ENCODE results near the gene ISYNA1. TPM values are rescaled to one million over a fixed set of nuclear protein-coding genes. Genes with fewer than 3 reads are reported as not detected.

ISYNA1 gene
- total and polyA plus RNA-seq, 12 donors: 3.2 to 313 (median 78.7) TPM

DNA sequence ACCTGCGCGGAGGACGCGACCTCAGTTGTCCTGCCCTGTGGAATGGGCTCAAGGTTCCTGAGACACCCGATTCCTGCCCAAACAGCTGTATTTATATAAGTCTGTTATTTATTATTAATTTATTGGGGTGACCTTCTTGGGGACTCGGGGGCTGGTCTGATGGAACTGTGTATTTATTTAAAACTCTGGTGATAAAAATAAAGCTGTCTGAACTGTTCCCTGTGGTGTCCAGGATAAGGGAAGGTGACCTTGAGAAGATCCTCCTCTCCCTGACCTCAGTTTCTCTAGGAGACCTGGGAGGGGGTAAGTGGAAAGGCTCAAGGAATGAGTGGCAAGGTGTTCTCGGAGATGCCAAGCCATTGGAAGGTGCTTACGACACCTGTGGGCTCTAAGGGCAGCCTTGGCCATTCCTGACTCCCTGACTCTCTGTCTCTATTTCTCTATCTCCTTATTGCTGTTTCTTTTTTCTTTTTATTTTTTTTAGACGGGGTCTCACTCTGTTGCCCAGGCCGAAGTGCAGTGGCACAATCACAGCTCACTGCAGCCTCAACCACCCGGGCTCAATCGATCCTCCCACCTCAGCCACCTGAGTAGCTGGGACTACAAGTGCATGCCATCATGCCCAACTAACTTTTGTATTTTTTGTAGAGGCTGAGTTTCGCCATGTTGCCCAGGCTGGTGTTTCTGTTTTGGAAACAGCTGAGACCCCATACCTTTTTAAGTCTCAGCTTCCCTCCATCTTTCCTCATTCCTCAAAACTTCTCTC is 48.8 kb downstream of the ISYNA1 start:
- peaks cover 0 to 7% of the 10 kb centered on the region in 2 donors for H3K4me1 ChIP-seq (replicated peaks in 1 of 2)
- H3K4me3 ChIP-seq: no peak overlapping the region
- TF ChIP-seq, protein P1, sequence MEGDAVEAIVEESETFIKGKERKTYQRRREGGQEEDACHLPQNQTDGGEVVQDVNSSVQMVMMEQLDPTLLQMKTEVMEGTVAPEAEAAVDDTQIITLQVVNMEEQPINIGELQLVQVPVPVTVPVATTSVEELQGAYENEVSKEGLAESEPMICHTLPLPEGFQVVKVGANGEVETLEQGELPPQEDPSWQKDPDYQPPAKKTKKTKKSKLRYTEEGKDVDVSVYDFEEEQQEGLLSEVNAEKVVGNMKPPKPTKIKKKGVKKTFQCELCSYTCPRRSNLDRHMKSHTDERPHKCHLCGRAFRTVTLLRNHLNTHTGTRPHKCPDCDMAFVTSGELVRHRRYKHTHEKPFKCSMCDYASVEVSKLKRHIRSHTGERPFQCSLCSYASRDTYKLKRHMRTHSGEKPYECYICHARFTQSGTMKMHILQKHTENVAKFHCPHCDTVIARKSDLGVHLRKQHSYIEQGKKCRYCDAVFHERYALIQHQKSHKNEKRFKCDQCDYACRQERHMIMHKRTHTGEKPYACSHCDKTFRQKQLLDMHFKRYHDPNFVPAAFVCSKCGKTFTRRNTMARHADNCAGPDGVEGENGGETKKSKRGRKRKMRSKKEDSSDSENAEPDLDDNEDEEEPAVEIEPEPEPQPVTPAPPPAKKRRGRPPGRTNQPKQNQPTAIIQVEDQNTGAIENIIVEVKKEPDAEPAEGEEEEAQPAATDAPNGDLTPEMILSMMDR (IDR thresholded peaks at IDR 0.05): no peak
- TF ChIP-seq POLR2A (IDR thresholded peaks at IDR 0.05): no peak
- no peak for DNase-seq
- WGBS, 4 donors: 65 to 87% (median 70%) methylated on average over 9 to 13 of the region's 13 CpGs
- H3K27me3 ChIP-seq: no peaks in the 10 kb centered on the region
- intact Hi-C loops (cut with DNase I): loop anchor here in 1 of 2 donors (5.0 kb wide), 1 partner anchor 42 kb away; no protein-coding TSS in a partner anchor
- H3K27ac ChIP-seq: peak overlapping the region in 2 of 5 donors; percentile 54
- H3K36me3 ChIP-seq (replicated peaks in 1 of 2): no peaks in the 10 kb centered on the region
- H3K9me3 ChIP-seq (replicated peaks in 1 of 3): no peaks in the 10 kb centered on the region

DNA sequence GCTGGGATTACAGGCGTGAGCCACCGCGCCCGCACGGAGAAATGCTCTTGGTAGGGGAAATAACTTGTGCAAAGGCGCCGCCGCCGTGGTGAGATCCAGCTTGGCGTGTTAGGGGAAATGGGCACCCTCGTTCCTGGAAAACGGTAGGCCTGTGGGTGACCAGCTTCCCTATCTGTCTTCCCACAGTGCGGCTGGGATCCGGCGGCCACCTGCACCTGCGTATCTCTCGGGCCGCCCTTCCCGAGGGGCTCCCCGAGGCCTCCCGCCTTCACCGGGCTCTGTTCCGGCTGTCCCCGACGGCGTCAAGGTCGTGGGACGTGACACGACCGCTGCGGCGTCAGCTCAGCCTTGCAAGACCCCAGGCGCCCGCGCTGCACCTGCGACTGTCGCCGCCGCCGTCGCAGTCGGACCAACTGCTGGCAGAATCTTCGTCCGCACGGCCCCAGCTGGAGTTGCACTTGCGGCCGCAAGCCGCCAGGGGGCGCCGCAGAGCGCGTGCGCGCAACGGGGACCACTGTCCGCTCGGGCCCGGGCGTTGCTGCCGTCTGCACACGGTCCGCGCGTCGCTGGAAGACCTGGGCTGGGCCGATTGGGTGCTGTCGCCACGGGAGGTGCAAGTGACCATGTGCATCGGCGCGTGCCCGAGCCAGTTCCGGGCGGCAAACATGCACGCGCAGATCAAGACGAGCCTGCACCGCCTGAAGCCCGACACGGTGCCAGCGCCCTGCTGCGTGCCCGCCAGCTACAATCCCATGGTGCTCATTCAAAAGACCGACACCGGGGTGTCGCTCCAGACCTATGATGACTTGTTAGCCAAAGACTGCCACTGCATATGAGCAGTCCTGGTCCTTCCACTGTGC is 49.6 kb downstream of the ISYNA1 start:
- TF ChIP-seq POLR2A (IDR thresholded peaks at IDR 0.05): peak; percentile 40 to 57
- TF ChIP-seq, protein P1 (IDR thresholded peaks at IDR 0.05): peak; percentile 88 to 100 (median 98)
- Histone ChIP-seq H3K4me3 (peak overlapping the region in 1 of 4 donors; percentile 30), H3K4me1 (replicated peaks in 1 of 2) (peaks cover 0 to 7% of the 10 kb centered on the region in 2 donors), H3K36me3 (replicated peaks in 1 of 2) (no peaks in the 10 kb centered on the region), H3K27me3 (no peaks in the 10 kb centered on the region), H3K9me3 (replicated peaks in 1 of 3) (no peaks in the 10 kb centered on the region), H3K27ac (peak overlapping the region in 2 of 5 donors; percentile 54)
- intact Hi-C loops (cut with DNase I): loop anchor here in 1 of 2 donors (5.0 kb wide), 1 partner anchor 41 kb away; no protein-coding TSS in a partner anchor
- WGBS, 4 donors: 8 to 34% (median 10%) methylated on average over 15 to 86 of the region's 86 CpGs
- DNase-seq: peak; percentile 87 to 92 (median 89)

DNA sequence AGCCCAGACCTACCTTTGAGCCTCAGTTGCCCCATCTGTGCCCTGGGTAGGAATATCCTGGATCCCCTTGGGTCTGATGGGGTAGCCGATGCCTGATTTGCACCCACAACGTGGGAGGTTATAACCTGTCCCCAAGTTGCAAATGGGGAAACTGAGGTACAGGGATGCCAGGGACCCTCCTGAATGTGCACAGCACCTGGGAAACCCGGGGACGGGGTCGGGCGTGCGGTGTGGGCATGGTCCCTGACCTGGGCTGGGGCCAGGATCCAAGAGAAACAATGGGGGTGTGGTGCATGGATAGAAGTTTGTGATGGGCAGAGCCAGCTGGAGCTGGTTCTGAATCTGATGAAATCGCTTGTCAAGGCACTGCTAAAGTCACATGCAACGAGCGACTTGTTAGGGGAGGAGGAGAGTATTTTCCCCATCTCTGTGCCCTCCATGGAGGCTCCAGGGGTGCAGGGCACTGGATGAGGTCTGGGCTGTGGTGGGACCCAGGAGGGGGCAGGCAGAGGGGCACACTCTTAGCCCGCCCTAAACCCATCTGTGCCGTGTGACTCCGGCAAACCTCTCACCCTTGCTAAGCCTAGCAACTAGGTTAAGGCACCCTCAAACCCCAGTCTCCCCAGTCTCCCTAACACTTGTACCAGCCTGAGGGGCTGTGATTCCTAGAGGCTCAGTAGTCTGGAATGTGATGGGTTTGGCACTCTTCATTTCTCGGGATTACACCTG is 51.2 kb downstream of the ISYNA1 start:
- DNase-seq: no peak
- Histone ChIP-seq H3K4me1 (replicated peaks in 1 of 2) (peaks cover 0 to 7% of the 10 kb centered on the region in 2 donors), H3K4me3 (peak overlapping the region in 1 of 4 donors; percentile 5), H3K27ac (no peak overlapping the region), H3K9me3 (replicated peaks in 1 of 3) (no peaks in the 10 kb centered on the region), H3K36me3 (replicated peaks in 1 of 2) (no peaks in the 10 kb centered on the region), H3K27me3 (no peaks in the 10 kb centered on the region)
- WGBS, 4 donors: 73 to 85% (median 84%) methylated on average over 12 to 14 of the region's 14 CpGs
- TF ChIP-seq, protein P1 (IDR thresholded peaks at IDR 0.05): no peak
- no peak for TF ChIP-seq POLR2A (IDR thresholded peaks at IDR 0.05)
- intact Hi-C loops (cut with DNase I): loop anchor here in 1 of 2 donors (5.0 kb wide), 1 partner anchor 39 kb away; no protein-coding TSS in a partner anchor

Data from adrenal gland (tissue), 12 donors.